Mucosa of rectum (tissue), 2 donors: ENCODE results near the gene LHB.

Experiments
- H3K27ac ChIP-seq, 2 donors: one replicate each; pipeline ENCODE4 v1.7.0; 2013; ENCODE audit warnings: inconsistent platforms in 2 of 2, low read depth in 2 of 2, low read length in 2 of 2
- H3K27me3 ChIP-seq, 2 donors: one replicate each; pipeline ENCODE4 v1.7.0; 2013; ENCODE audit warnings: low read length in 2 of 2; ENCODE audit not compliant: control insufficient read depth in 2 of 2, insufficient read depth in 2 of 2
- H3K36me3 ChIP-seq, 2 donors: one replicate each; pipeline ENCODE4 v1.7.0; 2013; ENCODE audit warnings: low read length in 2 of 2; ENCODE audit not compliant: control insufficient read depth in 2 of 2, insufficient read depth in 2 of 2
- H3K4me1 ChIP-seq, 2 donors: one replicate each; pipeline ENCODE4 v1.7.0; 2013; ENCODE audit warnings: low read length in 2 of 2, mild to moderate bottlenecking in 1 of 2; ENCODE audit not compliant: control insufficient read depth in 2 of 2, insufficient read depth in 2 of 2
- H3K4me3 ChIP-seq, 2 donors: one replicate each; pipeline ENCODE4 v1.7.0; 2013; ENCODE audit warnings: low read length in 2 of 2
- H3K9ac ChIP-seq, 2 donors: one replicate each; pipeline ENCODE4 v1.7.0; 2013; ENCODE audit warnings: low read length in 2 of 2, low read depth in 1 of 2, mild to moderate bottlenecking in 1 of 2
- H3K9me3 ChIP-seq, 2 donors: one replicate each; pipeline ENCODE4 v1.7.0; 2013; ENCODE audit warnings: low read length in 2 of 2; ENCODE audit not compliant: control insufficient read depth in 2 of 2
- donor health status: healthy.
- donor health status: Normal muscosa, but diverticular disease.

The LHB gene

DNA sequence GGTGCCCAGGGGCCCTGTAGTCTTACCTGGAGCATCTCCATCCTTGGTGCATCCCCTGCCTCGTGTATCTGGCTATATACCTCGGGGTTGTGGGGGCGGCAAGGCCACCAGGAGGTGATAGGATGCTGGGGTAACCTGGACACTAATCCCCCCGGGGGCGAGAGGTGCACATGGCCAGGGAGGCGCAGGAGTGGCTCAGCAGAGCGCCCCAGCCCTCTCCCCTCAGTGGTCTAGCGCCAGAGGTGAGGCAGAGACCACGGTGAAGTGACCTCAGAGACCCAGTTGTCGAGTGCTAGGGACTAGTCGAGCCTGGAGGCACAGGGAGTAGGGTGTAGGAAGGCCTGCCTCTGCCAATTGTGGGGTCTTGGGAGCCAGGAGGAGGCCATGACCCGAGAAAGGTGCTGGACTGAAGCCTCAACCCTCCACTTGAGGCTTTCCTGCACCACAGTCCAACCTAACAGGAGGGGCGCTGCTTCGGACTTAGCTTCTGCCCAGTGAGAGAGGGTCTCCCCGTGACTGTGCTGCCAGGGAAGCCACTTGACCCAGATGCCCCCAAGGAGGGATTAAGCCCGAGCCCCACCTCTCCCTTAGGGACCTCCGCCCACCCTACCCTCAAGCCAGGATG is at the start of gene LHB:
LHB (minus strand) TSS at position 51 of the 625 bp plus-strand sequence; CDS start at position 41, 10 bp downstream.
- no peak within 1 kb of the TSS for H3K9ac ChIP-seq

DNA sequence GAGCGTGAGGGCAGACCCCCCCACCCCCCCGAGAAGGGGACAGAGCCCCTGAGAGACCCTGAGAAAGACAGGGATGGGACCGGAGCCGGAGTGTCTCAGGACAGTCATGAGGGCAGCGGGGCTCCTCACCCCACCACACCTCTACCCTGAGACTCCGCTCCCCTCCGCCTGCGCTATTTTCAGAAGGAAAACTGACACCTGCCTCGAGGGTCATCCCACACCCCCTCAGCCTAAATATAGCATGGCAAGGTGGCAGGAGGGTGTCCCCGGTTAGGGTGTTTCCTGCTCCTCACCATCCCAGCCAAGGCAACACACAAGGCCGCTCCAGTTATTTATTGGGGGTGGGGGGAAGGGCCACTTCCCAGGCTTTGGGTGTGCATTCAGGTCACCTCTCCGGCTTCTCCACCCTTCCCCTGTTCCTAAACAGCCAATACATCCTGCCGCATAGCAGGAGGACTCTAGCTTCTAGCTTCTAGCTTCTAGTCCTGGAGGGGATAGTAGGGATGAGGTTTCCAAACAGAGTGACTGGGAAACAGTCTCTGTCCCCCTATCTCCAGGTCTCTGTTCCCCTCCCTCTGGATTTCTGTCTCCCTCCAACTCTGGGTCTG is 49.1 kb upstream of the LHB start:
- no peaks in the 10 kb centered on the region for H3K36me3 ChIP-seq
- peaks cover 33 to 35% of the 10 kb centered on the region in 2 donors for H3K27me3 ChIP-seq
- no peaks in the 10 kb centered on the region for H3K4me1 ChIP-seq
- no peaks in the 10 kb centered on the region for H3K9me3 ChIP-seq
- H3K9ac ChIP-seq, result no peak overlapping the region
- no peak overlapping the region for H3K4me3 ChIP-seq
- no peak overlapping the region for H3K27ac ChIP-seq

More for the DNA sequence above, at the start of gene LHB:
- Histone ChIP-seq H3K4me3 (peak within 1 kb of the TSS; percentile 59 to 65), H3K27me3 (peaks cover 6 to 18% of the 10 kb centered on the region in 2 donors), H3K9me3 (no peaks in the 10 kb centered on the region), H3K4me1 (peaks cover 9 to 17% of the 10 kb centered on the region in 2 donors), H3K36me3 (peaks cover 19 to 25% of the 10 kb centered on the region in 2 donors), H3K27ac (no peak within 1 kb of the TSS)

DNA sequence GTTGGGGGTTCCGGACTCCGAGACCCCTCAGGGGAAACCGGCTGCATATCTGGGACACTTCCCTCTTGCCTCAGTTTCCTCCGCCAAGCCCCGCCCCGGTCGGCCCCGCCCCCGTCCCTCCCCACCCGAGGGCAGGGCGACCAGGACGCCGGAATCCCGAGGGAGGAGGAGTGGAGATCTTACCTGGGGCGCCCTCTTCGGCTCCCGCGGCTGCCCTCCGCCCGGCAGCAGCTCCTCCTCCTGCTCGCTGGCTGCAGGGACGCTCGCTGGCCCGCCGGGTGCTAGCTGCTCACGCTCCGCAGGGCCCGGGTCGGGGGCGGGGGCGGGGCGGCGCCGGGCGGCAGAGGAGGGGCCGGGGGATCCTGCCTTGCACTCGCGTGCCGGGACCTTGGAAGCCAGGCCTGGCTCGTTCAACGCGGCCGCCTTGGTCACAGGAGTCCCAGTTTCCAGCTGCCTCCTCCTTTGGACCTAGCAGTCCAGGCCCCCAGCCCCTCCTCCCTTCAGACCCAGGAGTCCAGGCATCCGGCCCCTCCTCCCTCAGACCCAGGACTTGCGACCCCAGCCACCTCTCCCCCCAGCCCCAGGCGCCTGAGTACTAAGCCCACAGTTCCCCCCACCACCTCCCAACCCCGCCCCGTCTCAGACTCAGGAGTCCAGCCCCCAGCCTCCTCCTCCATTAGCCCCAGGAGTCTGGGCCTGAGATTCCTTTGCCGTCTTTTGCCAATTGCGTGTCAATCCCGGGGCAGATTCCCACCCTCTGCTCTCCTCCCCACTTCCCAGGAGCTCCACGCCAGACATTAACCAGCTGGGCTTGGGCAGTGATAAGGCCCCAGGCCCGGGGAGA is 48.1 kb upstream of the LHB start, which contains the start of gene NTF4:
NTF4 (minus strand) TSS at position 51 of the 844 bp plus-strand sequence. CDS start 2,821 bp downstream, outside the sequence.
- Histone ChIP-seq H3K4me3 (no peak within 1 kb of the TSS), H3K4me1 (no peaks in the 10 kb centered on the region), H3K27me3 (peaks cover 26 to 40% of the 10 kb centered on the region in 2 donors), H3K9ac (no peak within 1 kb of the TSS), H3K9me3 (no peaks in the 10 kb centered on the region), H3K27ac (no peak within 1 kb of the TSS), H3K36me3 (no peaks in the 10 kb centered on the region)

DNA sequence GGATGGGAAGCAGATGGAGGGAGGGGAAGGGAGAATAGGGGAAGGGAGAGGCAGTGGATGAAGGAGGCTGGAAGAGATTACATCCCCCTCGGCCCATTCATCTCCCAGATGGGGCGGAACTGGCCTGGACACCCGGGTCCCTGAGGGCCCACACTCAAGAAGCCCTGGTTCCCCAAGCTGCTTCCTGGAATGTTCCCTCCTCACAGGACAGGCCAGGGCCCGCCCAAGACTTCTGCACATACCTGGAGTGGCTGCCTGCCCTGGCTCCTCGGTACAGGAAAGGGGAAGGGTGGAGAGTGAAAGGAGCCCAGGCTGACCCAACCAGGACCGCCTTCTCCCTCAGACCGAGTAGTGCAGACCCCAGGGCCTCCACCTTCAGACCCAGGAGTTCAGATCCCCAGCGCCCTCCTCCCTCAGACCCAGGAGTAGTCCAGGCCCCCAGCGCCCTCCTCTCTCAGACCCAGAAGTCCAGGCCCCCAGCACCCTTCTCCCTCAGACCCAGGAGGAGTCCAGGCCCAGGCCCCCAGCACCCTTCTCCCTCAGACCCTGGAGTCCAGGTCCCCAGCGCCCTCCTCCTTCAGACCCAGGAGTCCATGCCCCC is 47.2 kb upstream of the LHB start:
- H3K27ac ChIP-seq, result no peak overlapping the region
- H3K27me3 ChIP-seq, result peaks cover 26 to 45% of the 10 kb centered on the region in 2 donors
- no peaks in the 10 kb centered on the region for H3K9me3 ChIP-seq
- no peak overlapping the region for H3K9ac ChIP-seq
- H3K36me3 ChIP-seq, result no peaks in the 10 kb centered on the region
- H3K4me1 ChIP-seq, result no peaks in the 10 kb centered on the region
- no peak overlapping the region for H3K4me3 ChIP-seq

DNA sequence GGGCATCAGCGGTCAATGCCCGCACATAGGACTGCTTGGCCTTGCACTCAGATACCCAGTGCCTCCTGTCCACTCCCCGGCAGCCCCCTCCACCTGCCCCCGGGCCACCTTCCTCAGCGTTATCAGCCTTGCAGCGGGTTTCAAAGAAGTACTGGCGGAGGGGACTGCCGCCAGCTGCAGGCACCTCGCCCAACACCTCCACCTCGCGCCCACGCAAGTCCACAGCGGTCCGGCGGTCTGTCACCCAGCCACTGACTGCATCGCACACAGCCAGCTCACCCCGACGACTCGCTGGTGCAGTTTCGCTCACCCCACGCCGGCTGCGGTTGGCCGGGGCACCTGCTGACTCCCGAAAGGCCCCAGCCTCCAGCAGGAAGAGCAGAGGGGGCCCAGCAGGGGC is 44.6 kb upstream of the LHB start:
- Histone ChIP-seq H3K36me3 (no peaks in the 10 kb centered on the region), H3K9me3 (no peaks in the 10 kb centered on the region), H3K27ac (no peak overlapping the region), H3K9ac (no peak overlapping the region), H3K4me3 (no peak overlapping the region), H3K4me1 (peaks cover 5 to 14% of the 10 kb centered on the region in 2 donors), H3K27me3 (peaks cover 30 to 41% of the 10 kb centered on the region in 2 donors)

DNA sequence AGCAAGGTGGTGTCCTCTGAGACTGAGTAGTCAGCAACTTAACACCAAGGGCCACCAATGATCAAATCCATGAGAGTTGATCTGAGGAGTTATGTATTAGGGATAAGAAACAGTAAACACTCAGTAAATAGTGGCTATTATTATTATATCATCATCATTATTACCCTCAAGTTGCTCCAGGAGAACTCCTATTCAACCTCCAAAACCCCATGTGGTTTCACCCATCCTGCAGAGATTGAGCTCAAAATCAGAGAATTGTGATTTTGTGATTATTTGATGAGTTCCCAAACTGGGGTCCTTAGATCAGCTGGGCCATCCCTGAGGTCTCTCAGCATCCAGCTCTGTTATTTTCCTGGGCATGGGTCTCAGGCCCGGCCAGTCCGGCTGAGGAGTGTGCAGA is 44.1 kb upstream of the LHB start:
- Histone ChIP-seq H3K4me3 (no peak overlapping the region), H3K4me1 (peaks cover 10 to 19% of the 10 kb centered on the region in 2 donors), H3K9me3 (no peaks in the 10 kb centered on the region), H3K36me3 (no peaks in the 10 kb centered on the region), H3K27ac (no peak overlapping the region), H3K9ac (no peak overlapping the region), H3K27me3 (peaks cover 27 to 40% of the 10 kb centered on the region in 2 donors)

DNA sequence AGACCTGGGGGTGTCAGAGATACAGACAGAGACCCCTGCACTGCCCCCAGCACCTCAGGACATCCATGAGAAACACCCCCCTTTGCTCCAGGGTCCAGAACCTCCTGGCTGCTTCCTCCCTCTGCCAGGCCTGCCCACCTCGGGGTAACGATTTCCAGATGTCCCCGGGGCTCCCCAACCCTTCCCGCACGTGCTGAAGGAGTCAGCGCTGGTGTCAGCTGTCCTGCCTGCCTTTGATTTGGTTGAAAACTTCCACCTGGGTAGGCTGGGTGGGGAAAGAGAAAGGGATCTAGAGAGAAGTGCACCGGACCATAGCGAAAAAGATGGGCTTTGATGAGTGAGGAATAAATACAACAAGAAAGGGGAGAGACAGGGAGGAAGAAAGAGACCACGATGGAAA is 42.2 kb upstream of the LHB start:
- H3K27me3 ChIP-seq, result peaks cover 18 to 27% of the 10 kb centered on the region in 2 donors
- no peaks in the 10 kb centered on the region for H3K36me3 ChIP-seq
- no peaks in the 10 kb centered on the region for H3K9me3 ChIP-seq
- no peak overlapping the region for H3K9ac ChIP-seq
- H3K4me3 ChIP-seq, result no peak overlapping the region
- H3K27ac ChIP-seq, result no peak overlapping the region
- H3K4me1 ChIP-seq, result peaks cover 11 to 20% of the 10 kb centered on the region in 2 donors

DNA sequence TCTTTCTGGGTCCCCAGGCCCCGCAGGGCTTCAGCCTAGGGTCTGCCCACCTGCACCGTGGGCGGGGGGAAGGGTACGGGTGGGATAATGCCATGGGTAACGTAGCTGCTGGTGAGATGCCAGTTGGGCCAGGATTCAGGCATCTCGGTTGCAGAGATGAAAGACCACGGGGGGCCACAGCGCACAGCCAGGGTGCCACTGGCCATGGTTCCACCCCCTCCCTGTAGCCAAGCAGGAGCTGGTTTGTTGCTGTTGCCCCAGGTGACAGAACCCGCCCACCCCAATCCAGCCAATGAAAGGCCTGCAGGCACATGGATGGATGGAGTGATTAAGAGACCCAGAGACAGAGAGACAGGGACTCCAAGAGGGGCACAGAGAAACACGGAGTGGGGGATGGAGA is 41.7 kb upstream of the LHB start:
- H3K9me3 ChIP-seq, result no peaks in the 10 kb centered on the region
- H3K36me3 ChIP-seq, result no peaks in the 10 kb centered on the region
- H3K27ac ChIP-seq, result no peak overlapping the region
- H3K4me3 ChIP-seq, result no peak overlapping the region
- H3K9ac ChIP-seq, result no peak overlapping the region
- H3K4me1 ChIP-seq, result peaks cover 11 to 20% of the 10 kb centered on the region in 2 donors
- H3K27me3 ChIP-seq, result peaks cover 18 to 24% of the 10 kb centered on the region in 2 donors

DNA sequence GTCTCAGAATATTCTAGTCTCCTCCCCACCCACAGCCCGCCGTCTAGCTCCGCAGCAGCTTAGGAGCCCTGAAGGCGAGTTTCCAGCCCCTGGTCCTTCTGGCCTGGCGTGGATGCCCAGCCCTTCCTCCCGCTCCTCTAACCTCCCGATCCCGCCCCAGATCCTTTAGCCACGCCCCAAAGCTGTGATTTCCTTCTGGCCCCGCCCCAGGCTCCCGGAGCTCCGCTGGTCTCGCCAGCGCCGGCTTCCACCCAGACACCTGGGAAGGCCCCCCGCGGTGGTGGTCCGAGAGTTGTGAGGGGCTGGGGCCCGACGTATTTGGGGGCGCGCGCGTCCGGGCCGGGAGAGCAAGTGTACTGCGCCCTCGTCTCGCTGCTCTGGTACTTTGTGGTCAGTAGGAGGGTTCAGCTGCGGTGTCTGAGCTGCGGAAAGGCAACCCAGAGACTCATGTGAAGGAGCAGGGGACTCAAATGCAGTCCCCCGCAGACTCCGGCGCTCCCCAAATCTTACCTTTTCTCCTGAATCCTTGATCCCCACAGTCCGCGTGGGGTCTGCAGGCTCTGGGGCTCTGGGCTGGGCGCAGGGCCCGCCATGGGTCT is 40.8 kb upstream of the LHB start, which contains the start of gene CGB7:
CGB7 (minus strand) TSS at position 114 of the 599 bp plus-strand sequence. CDS start 2,374 bp downstream, outside the sequence.
- no peaks in the 10 kb centered on the region for H3K36me3 ChIP-seq
- H3K27ac ChIP-seq, result no peak within 1 kb of the TSS
- peak within 1 kb of the TSS; percentile 59 to 65 for H3K4me3 ChIP-seq
- H3K27me3 ChIP-seq, result peaks cover 18 to 24% of the 10 kb centered on the region in 2 donors
- peak within 1 kb of the TSS in 1 of 2 donors; percentile 19 for H3K9ac ChIP-seq
- H3K9me3 ChIP-seq, result no peaks in the 10 kb centered on the region
- H3K4me1 ChIP-seq, result peaks cover 11 to 20% of the 10 kb centered on the region in 2 donors
